Measurements from ENCODE around the gene PLXNA4.

The PLXNA4 gene

DNA sequence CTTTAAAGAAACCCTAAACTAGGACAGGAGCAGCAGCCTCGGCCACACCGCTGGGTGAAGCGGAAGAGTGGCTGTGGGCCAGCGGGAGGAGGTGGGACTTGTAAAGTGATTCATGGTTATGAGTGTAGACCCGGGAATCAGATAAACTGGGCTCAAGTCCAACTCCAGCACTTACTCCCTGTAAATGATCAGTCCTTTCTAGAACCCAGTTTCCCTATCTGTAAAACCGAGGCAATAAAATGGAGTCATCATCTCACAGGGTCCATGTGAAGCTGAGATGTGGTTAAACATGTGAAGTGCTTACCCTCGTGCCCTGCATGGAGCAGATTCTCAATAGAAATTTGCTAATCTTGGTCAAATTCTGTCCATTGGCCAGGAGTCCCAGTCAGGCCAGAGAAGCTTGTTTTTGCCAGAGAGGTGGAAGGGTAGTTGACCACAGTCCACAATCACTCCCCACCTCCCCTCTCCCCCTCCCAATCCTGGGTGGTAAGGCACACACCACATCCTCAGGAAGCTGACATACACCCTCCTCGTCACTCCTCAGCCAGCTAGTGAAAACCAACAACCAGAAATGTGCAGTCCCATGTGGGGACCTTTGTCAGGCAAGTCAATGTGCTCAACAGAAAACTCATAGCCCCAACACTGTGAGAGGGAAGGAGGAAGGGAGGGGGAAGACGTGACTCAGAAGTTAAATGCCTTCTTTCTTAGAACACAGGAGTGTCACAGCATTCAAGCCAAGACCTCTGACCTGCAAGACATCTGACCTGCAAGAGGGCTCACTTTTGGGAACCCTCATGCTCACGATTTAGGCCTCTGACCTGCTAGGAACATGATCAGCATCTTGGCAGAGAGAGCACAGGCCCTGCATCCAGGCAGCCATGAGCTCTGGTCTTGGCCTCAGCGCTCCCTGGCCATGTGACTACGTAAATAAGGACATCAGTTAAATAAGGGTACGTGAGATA is 145.1 kb downstream of the PLXNA4 start:
- no peak for DNase-seq

- no peak for DNase-seq
Observed at GRCh38 chr7:132430041-132430855, 146.0 kb downstream of the PLXNA4 start.

DNA sequence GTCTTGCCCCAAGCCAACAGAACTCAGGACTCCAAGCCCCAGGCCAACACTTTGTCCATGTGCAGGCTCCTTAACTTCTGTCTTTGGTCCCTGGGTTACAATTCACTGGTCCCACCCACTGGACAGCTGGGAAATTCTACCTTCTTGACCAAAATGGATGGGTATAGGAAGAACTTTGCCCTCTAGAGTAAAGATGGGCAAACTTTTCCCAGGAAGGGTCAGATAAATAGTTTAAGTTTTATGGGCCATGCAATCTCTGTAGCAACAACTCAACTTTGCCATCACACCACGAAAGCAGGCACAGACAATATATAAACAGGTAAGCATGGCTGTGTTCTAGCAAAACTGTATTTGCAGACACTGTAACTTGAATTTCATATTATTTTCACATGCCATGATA is 147.1 kb downstream of the PLXNA4 start:
- DNase-seq, result no peak

DNA sequence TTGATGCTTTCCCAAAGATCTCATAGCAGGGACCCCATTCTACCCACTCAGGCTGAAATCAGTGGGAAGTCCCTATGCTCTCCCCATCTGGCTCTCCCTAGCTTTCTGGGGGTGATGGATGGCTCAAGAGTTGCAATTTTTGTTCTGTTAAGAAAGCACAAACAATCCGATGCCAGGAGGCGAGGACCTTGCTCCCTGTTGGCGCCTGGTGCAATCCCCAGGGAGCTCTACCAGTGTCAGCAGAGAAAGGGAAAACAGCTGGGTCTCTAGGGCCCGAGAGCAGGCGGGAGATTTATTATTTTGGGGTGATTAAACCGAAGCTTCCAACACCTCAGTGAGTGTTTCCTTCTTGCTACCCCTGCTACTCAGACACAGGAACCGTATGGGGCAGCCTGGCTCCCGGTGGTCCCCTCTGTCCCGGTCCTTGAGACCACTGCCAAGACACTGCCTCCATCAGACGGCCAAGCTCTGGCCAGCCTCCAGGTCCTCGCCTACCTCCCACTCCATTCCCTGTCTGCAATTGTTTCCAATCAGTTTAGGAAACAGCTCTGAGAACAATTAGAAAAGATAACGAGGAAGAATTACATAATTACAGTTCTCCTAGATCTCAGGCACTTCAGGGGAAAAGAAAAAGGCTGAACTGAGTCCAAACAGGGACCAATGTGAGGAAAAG is 147.9 kb downstream of the PLXNA4 start:
- DNase-seq, result no peak

DNA sequence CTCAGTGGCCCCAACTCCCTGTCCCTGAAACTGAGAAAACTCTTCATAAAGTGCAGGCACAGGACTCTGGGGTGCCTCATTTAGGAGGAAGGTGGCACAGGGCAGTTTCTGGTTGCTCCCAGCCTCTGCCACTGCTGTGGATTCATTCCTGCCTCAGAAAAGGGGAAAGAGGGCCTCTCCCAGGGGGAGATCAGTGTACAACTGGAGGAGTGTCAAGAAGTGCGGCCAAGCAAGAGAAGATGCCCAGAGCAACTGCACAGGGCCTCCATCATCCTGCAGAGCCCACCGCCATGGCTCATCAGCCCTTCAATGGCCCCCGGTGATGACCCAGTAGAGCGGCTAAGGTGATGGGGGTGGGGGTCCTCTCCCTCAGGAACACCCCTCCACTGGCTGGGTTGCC is 150.3 kb downstream of the PLXNA4 start:
- no peak for DNase-seq

- DNase-seq, result no peak
Observed at GRCh38 chr7:132424821-132425724, 151.2 kb downstream of the PLXNA4 start.

DNA sequence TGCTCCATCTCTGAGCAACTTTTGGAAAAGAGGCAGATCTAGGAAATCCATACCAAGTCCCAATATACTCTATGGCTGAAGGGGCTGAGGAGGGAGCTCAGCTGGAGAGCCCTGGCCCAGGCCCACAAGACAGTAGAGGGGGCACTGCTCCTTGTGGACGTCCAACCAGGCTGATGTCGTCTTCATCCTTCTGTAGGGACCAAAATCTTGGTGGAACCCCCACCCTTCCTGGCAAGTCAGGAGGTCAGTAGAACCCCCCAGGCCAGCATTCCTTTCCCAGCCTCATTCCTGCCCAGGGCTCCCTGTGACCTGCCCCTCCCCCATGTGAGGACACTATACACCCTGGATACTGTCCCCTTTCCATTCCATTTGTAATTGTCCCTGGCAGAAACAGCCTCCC is 152.0 kb downstream of the PLXNA4 start:
- DNase-seq, result no peak

- DNase-seq, result no peak
Observed at GRCh38 chr7:132423594-132424200, 152.6 kb downstream of the PLXNA4 start.

DNA sequence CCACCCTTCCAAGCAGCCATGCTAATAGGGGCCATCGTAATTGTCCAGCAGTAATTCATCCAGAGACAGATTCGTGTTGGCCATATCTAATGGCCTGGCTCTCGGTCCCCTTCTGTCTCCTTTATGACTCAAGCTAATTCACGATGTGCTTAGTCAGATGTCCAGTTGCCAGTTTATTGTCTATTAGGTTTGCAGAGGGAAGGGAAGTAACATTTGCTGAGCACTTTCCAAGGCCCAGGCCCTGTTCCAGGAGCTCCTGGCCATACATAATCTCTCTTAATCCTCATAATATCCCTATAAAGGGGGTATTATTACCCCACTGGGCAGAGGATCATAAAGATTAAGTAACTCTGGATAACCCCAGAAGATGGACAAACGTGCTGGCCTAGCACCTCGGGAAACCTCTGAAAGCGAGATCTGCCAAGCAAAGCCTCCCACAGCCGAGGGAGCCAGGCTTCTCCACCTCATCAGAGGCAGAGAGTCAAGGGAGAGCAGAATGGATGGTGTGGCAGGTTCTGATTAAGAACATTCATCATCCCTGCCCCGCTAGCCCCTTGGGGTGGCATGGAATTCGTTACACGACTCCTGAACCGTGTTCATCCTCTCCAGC is 153.7 kb downstream of the PLXNA4 start:
- no peak for DNase-seq

DNA sequence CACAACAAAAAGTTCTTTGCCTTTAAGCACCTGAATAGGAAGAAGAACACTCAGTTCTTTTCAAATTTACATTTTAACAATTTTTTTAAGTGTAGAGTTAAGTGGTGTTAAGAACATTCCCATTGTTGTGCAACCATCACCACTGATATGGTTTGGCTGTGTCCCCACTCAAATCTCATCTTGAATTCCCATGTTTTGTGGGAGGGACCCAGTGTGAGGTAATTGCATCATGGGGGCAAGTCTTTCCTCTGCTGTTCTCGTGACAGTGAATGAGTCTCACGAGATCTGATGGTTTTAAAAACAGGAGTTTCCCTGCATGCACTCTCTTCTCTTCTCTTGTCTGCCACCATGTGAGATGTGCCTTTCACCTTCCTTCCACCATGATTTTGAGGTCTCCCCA is 155.7 kb downstream of the PLXNA4 start:
- no peak for DNase-seq

DNA sequence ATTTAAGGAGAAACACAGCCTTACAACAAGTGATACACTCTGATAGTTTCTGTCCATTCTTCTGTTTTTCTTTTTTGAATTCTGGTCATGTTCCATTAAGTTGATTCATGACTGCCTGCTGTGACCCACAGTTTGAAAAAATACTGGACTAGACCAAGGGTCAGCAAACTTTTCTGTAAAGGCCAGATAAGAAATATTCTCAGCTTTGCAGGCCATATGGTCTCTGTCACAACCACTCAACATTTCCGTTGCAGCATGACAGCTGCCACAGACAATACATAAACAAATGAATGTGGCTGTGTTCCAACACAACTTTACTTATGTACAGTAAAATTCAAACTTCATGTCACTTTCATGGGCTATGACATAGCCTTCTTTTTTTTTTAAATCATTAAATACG is 156.7 kb downstream of the PLXNA4 start:
- DNase-seq, result no peak

DNA sequence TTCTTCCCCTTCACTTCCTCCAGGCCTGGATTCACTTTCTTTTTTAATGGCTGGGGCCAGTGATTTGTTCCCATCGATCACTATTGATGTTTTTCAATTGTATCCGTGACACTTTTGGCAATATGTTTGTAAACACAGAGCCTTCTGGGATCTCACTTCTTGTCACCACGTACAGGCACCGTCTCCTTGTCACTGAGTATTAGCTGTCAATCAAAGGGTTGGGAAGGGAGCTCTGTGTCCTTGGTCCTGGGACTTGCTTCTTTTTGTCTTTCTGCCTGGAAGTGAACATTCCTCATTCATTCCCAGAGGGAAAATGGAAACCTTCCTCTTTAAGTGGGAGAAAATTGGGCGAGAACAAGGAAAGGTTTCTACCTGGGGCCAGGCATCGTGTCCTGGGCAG is 157.4 kb downstream of the PLXNA4 start:
- DNase-seq, result no peak

DNA sequence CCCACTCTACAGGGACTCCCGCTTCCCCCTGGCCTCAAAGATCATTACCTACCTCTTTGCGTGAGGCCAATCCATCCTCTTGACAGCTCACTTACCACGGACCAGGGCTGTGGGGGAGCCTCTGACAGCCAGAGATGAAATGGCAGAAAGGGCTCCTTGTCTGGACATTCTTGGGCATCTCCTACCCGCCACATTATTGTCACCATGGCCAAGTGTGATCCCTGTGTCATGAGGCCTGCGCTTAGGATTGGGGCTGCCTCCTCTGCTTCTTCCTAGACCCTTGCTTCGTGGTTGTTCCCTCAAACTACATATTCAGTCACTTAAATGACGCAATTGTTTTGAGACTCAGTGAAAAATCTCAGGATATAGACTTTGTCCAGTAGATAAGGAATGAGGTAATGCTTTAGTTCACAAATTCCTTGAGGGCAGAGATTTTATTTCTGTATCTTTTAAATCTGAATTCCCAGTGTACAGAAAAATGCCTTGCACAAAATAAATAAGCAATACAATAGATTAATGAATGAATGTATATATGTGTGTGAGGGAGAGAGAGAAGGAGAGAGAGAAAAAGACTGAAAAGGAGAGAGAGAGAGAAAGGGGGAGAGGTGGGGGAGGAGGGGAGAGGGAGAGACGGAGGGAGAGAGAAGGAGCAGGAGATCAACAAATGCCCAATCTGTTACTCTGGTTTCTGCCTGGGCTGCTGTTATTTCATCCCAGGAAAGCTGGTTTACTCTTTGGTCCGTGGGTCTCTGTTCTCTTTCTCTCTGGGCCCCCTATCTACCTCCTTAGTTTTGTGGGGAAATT is 159.0 kb downstream of the PLXNA4 start:
- no peak for DNase-seq

DNA sequence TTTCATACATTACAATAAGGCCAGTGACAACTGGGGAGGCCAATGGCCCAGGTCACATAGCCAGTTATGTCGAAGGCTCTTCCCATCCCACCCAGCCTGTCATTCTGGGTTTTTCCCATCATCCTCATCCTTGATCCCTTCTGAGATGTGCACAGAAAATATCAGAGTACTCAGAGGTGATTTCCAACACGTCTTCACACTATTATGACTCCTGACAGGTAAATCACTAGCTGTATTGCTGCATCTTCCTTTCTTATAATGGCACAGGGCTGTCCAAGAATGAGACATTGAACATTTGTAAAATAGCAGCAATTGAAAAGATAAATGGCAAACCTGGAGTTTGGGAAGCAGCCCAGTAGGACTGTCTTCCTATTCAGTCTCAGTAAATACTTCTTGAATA is 159.9 kb downstream of the PLXNA4 start:
- no peak for DNase-seq

DNA sequence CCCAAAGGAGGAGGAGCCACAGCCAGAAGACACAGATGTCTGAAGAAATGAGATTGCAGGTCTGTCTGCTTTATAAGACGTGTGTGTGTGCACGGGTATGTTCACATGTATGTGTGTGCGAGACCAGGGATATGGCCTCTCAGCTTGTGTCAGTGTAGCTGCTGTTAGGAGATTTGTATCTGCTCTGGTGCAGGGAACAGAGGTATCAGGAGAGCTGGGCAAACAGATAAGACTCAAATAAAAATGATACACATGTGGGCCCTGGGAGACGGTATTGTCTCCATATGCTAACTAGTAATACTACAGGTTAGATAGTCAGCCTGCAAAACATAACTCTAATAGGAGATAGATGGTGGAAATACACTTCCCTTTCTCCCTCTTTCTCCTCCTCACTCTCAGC is 161.0 kb downstream of the PLXNA4 start:
- no peak for DNase-seq

- DNase-seq, result no peak
Observed at GRCh38 chr7:132414857-132415256, 161.4 kb downstream of the PLXNA4 start.

DNA sequence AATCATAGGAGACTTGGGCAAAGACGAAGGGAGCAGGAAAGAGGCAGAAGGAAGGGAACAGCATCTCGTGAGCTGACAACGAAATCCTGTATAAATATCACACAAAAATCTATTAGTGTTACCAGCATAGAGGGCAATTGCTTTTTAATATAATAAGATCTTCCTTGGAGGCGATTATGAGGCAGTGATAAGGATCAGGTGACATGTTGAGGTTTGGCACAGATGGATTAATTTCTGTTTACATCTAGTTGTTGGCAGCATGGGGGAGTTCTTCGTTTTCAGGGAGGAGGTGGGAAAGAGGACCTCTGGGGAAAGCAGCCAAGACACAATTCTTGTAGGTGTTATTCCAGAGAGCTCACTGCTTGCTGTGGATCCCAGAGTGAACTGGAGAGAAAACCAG is 163.8 kb downstream of the PLXNA4 start:
- DNase-seq, result no peak

- no peak for DNase-seq
Observed at GRCh38 chr7:132410861-132411541, 165.3 kb downstream of the PLXNA4 start.

DNA sequence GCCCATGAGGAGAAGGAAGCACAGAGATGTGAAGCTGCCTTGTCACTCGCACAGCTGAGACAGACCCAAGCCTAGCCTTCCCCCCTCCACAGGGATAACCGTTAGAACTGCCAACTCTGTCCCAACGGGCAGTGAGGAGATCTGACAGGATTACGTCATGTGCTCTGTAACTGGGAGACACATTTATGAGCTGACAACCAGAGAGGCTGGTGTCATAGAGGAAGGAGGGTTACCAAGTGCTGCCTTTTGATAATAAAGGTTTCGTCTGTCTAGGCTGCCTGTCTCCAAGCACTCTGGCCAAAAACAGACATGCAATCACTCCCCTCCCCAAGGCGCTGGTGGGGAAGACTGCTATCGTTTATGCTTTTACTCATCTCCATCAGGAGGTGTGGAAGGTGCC is 165.9 kb downstream of the PLXNA4 start:
- DNase-seq, result no peak

GRCh38 chr7:132407764-132408163 is 168.5 kb downstream of the PLXNA4 start:
- no peak for DNase-seq
